ENCODE results near the gene PAQR4. TPM values are rescaled to one million over a fixed set of nuclear protein-coding genes. Genes with fewer than 3 reads are reported as not detected.

PAQR4 gene
- total and polyA plus RNA-seq, 12 donors: 3.7 to 17.9 (median 7.1) TPM

DNA sequence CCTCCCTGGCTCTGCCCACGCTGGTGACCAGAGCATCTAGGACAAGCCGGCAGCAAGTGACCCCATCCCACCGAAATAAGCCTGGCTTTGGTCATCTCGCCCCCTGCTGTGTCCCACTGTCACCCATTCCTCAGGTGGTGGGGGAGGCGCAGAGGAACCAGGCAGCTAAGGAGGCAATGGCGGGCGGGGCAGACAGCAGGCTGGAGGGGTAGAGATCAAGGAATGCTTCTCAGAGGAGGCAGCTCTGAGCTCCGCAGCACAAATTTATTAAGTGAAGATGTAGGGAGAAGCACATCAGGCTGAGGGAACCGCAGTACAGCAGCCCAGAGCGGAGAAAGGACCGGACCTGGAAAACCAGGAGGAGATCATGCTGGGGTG lies 12.6 kb upstream of the PAQR4 start:
- 71 to 80% methylated on average over 11 of the region's 11 CpGs for WGBS, 2 donors
- Histone ChIP-seq H3K27ac (no peak overlapping the region), H3K4me1 (peaks cover 0 to 10% (median 0%) of the 10 kb centered on the region in 9 donors), H3K9me3 (no peaks in the 10 kb centered on the region), H3K27me3 (peaks cover 21 to 75% (median 59%) of the 10 kb centered on the region in 7 donors), H3K4me3 (no peak overlapping the region), H3K36me3 (no peaks in the 10 kb centered on the region)
- DNase-seq (no peak), ATAC-seq (no peak)
- intact Hi-C loops (cut with DNase I): no loop called here
- TF ChIP-seq, protein P1, sequence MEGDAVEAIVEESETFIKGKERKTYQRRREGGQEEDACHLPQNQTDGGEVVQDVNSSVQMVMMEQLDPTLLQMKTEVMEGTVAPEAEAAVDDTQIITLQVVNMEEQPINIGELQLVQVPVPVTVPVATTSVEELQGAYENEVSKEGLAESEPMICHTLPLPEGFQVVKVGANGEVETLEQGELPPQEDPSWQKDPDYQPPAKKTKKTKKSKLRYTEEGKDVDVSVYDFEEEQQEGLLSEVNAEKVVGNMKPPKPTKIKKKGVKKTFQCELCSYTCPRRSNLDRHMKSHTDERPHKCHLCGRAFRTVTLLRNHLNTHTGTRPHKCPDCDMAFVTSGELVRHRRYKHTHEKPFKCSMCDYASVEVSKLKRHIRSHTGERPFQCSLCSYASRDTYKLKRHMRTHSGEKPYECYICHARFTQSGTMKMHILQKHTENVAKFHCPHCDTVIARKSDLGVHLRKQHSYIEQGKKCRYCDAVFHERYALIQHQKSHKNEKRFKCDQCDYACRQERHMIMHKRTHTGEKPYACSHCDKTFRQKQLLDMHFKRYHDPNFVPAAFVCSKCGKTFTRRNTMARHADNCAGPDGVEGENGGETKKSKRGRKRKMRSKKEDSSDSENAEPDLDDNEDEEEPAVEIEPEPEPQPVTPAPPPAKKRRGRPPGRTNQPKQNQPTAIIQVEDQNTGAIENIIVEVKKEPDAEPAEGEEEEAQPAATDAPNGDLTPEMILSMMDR (IDR thresholded peaks at IDR 0.05): no peak

DNA sequence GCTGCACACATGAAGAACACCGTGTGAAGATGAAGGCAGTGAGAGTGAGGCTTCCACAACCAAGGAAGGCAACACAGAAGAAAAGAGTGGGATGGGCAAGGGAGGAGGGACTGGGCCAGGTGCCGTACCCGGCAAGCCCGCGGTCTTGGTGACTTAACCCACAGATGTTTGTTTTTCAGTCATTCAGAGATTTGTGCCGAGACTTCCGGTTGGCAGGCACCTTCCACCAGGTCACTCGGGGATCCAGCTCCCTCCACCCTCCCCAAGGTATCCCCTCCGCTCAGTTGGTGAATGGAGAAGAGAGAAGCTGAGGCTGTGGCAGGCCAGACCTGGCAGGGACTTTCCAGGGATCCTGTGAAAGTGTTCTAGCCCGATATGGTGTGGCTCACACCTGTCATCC lies 9.9 kb upstream of the PAQR4 start:
- ATAC-seq (no peak), DNase-seq (no peak)
- Histone ChIP-seq H3K27ac (no peak overlapping the region), H3K9me3 (no peaks in the 10 kb centered on the region), H3K36me3 (no peaks in the 10 kb centered on the region), H3K27me3 (peaks cover 36 to 97% (median 85%) of the 10 kb centered on the region in 7 donors), H3K4me1 (peaks cover 9 to 26% (median 16%) of the 10 kb centered on the region in 9 donors), H3K4me3 (no peak overlapping the region)
- TF ChIP-seq, protein P1 (IDR thresholded peaks at IDR 0.05): no peak
- WGBS, 2 donors: 68 to 70% methylated on average over 10 of the region's 10 CpGs
- intact Hi-C loops (cut with DNase I): no loop called here

DNA sequence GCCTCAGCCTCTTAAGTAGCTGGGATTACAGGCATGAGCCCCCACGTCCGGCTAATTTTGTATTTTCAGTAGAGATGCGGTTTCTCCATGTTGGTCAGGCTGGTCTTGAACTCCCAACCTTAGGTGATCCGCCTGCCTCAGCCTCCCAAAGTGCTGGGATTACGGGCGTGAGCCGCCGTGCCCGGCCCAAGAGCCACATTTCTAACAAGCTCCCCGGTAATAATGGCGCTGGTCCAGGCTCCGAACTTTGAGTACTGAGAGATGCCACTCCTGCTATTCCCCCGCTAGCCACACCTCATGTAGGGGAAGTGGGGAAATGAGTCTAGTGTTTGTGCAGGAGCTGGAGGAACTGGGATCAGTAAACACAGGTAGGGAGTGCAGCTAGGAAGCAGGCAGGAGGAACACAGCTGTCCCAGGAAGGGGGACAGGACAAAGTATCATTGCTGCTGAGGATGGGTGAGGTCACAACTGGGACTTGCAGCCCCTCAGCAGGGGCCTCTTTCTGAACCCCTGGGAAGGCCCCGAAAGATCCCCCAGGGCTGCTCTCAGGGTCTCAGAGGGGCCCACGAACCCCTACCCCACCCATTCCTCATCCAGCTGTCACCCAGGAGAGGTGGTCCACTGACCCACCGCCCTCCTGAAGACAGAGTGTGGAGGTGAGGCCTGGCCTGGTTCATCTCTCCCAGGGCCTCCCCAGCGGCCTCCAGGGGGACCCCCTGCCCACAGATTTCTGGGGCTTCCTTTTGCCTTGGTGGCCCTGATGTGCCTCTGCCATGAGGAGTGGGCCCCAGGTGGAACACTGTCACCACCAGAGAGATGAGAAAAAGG lies 8.8 kb upstream of the PAQR4 start:
- no peaks in the 10 kb centered on the region for H3K36me3 ChIP-seq
- ATAC-seq (no peak), DNase-seq (no peak)
- WGBS, 2 donors: 74 to 75% methylated on average over 17 of the region's 17 CpGs
- H3K27ac ChIP-seq: no peak overlapping the region
- TF ChIP-seq, protein P1 (IDR thresholded peaks at IDR 0.05): no peak
- no peak overlapping the region for H3K4me3 ChIP-seq
- H3K27me3 ChIP-seq: peaks cover 40 to 99% (median 88%) of the 10 kb centered on the region in 7 donors
- H3K9me3 ChIP-seq: no peaks in the 10 kb centered on the region
- intact Hi-C loops (cut with DNase I): no loop called here
- peaks cover 16 to 38% (median 25%) of the 10 kb centered on the region in 9 donors for H3K4me1 ChIP-seq

DNA sequence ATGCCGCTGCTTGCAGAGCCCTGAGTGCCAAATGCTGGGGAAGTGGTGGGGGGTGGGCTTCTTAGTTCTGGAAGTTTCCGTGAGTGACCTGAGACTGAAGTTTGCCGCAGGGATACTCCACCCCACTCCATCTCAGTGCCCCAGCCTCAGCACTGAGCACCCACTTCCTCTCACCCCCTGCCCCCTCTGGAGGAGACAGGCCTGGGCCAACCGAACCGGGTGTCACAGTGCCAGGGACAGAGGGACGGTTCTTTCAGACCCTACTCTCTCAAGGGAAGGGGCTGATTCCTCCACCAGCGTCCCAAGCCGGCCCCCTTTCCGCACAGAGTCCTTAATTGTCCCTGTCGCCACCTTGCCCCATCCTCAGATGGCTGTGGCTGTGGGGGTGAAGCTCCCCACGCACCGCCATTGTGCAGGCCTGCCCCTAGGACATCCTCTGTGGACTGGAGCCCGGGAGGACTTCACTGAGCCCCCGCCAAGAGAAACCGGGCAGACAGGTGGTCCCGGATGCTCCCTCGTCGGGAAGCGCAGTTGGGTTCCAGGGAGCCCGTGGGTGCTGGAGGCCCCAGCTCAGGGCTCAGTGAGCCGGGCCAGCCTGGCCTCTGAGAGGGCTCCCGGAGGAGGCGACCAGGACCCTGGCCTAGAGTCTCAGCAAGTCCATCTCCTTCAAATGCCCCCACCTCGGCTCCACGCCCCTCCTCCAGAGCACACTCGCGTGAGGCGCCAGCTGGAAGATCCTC lies 6.6 kb upstream of the PAQR4 start:
- Histone ChIP-seq H3K27ac (no peak overlapping the region), H3K36me3 (no peaks in the 10 kb centered on the region), H3K4me1 (peaks cover 16 to 45% (median 31%) of the 10 kb centered on the region in 9 donors), H3K27me3 (peaks cover 55 to 99% (median 91%) of the 10 kb centered on the region in 7 donors), H3K9me3 (no peaks in the 10 kb centered on the region), H3K4me3 (peak overlapping the region in 1 of 10 donors; percentile 21)
- DNase-seq (no peak), ATAC-seq (peak in 1 of 8 donors; percentile 8)
- WGBS, 2 donors: 21 to 22% methylated on average over 28 of the region's 28 CpGs
- intact Hi-C loops (cut with DNase I): loop anchor here in 1 of 10 donors (2.0 kb wide), 1 partner anchor 18 kb away; the partner anchor contains the start of gene PKMYT1
- TF ChIP-seq, protein P1 (IDR thresholded peaks at IDR 0.05): no peak
